IMR-90 (cell line): Measurements from ENCODE around the gene ATP5F1B. TPM values are rescaled to one million over a fixed set of nuclear protein-coding genes. Genes with fewer than 3 reads are reported as not detected.

Source experiments
- ATAC-seq: fragments of 200-7000 bp; cut with Tn5 transposase; 2 replicates; pipeline ENCODE4 v1.9.1; 2020; ENCODE audit warnings: low read depth, mild to moderate bottlenecking, moderate library complexity
- BruUV-seq: library from RNA; stranded (reverse); fragments of 400-500 nt; replicated peaks from 2 replicates; lab custom pipeline; 2021; lab: Mats Ljungman, UMichigan
- CTCF ChIA-PET: fragments of 300-600 bp; formaldehyde crosslinking; extraction: SDS; loops from one replicate; lab custom pipeline; 2021; ENCODE audit warnings: antibody characterized with exemption; lab: Yijun Ruan, JAX
- POLR2A ChIA-PET: fragments of 300-600 bp; sonication (Branson Sonifier 250); formaldehyde crosslinking; loops from one replicate; lab custom pipeline; 2022; ENCODE audit warnings: antibody characterized with exemption; ENCODE audit not compliant: unreplicated experiment; lab: Charles Lee
- DNase-seq: peaks from one replicate; pipeline ENCODE4 v3.0.0; 2013
- H2AFZ ChIP-seq: replicated peaks from 2 replicates; pipeline ENCODE3; 2013; ENCODE audit warnings: low read length, mild to moderate bottlenecking; ENCODE audit not compliant: poor library complexity
- H2AK5ac ChIP-seq: 2 replicates; pipeline ENCODE4 v1.6.1; 2013; ENCODE audit warnings: low read depth, low read length, inconsistent platforms
- H2AK9ac ChIP-seq: replicated peaks from 2 replicates; pipeline ENCODE3; 2013; ENCODE audit warnings: mild to moderate bottlenecking, low read depth, low read length, moderate library complexity; ENCODE audit not compliant: poor library complexity
- H2BK120ac ChIP-seq: 2 replicates; pipeline ENCODE4 v1.6.1; 2013; ENCODE audit warnings: low read depth, low read length, inconsistent platforms
- H2BK15ac ChIP-seq: 3 replicates; pipeline ENCODE4 v1.6.1; 2013; ENCODE audit warnings: low read depth, low read length, inconsistent platforms
- H2BK20ac ChIP-seq: 2 replicates; pipeline ENCODE4 v1.6.1; 2013; ENCODE audit warnings: low read depth, mild to moderate bottlenecking, inconsistent platforms, low read length, moderate library complexity
- H2BK5ac ChIP-seq: 2 replicates; pipeline ENCODE4 v1.6.1; 2013; ENCODE audit warnings: mild to moderate bottlenecking, low read depth, low read length, inconsistent platforms; ENCODE audit not compliant: poor library complexity, severe bottlenecking
- H3K14ac ChIP-seq: replicated peaks from 2 replicates; pipeline ENCODE4 v1.6.1; 2013; ENCODE audit warnings: low read depth, low read length, inconsistent platforms
- H3K18ac ChIP-seq: 2 replicates; pipeline ENCODE4 v1.6.1; 2013; ENCODE audit warnings: low read depth, low read length, control low read depth
- H3K23ac ChIP-seq: 2 replicates; pipeline ENCODE4 v1.6.1; 2013; ENCODE audit warnings: low read depth, low read length, inconsistent platforms
- H3K27ac ChIP-seq: 2 replicates; pipeline ENCODE4 v1.5.1; 2013; ENCODE audit warnings: mild to moderate bottlenecking, control low read depth, low read length; ENCODE audit not compliant: insufficient read depth
- H3K27me3 ChIP-seq: 2 replicates; pipeline ENCODE4 v1.6.1; 2013; ENCODE audit warnings: low read length; ENCODE audit not compliant: control insufficient read depth, insufficient read depth
- H3K36me3 ChIP-seq: 2 replicates; pipeline ENCODE4 v1.6.1; 2013; ENCODE audit warnings: low read length, mixed read lengths; ENCODE audit not compliant: control insufficient read depth, insufficient read depth
- H3K4ac ChIP-seq: 2 replicates; pipeline ENCODE4 v1.6.1; 2013; ENCODE audit warnings: low read depth, low read length, inconsistent platforms
- H3K4me1 ChIP-seq: 2 replicates; pipeline ENCODE4 v1.6.1; 2013; ENCODE audit warnings: low read length, mixed read lengths; ENCODE audit not compliant: control insufficient read depth, insufficient read depth
- H3K4me2 ChIP-seq: 2 replicates; pipeline ENCODE4 v1.6.1; 2013; ENCODE audit warnings: low read depth, mild to moderate bottlenecking, control low read depth, low read length, moderate library complexity
- H3K4me3 ChIP-seq: 2 replicates; pipeline ENCODE4 v1.5.1; 2013; ENCODE audit warnings: low read depth, mild to moderate bottlenecking, control low read depth, low read length, moderate library complexity; ENCODE audit not compliant: insufficient read depth
- H3K56ac ChIP-seq: 2 replicates; pipeline ENCODE4 v1.6.1; 2013; ENCODE audit warnings: low read length, inconsistent platforms; ENCODE audit not compliant: insufficient read depth; ENCODE audit errors: extremely low read depth
- H3K79me1 ChIP-seq, 2 experiments: 2 replicates each; pipeline ENCODE4 v1.6.1; 2013; ENCODE audit warnings: low read length in 2 of 2, inconsistent platforms in 1 of 2, low read depth in 1 of 2
- H3K9ac ChIP-seq: 2 replicates; pipeline ENCODE4 v1.6.1; 2013; ENCODE audit warnings: low read depth, low read length, control low read depth
- H3K9me1 ChIP-seq: 2 replicates; pipeline ENCODE4 v1.6.1; 2013; ENCODE audit warnings: low read length, inconsistent platforms; ENCODE audit not compliant: insufficient read depth
- H3K9me3 ChIP-seq: 2 replicates; pipeline ENCODE4 v1.6.1; 2013; ENCODE audit warnings: low read length; ENCODE audit not compliant: control insufficient read depth, insufficient read depth
- H4K20me1 ChIP-seq: 2 replicates; pipeline ENCODE4 v1.6.1; 2013; ENCODE audit warnings: low read length, inconsistent platforms; ENCODE audit not compliant: insufficient read depth
- H4K5ac ChIP-seq: 2 replicates; pipeline ENCODE4 v1.6.1; 2013; ENCODE audit warnings: mild to moderate bottlenecking, low read depth, low read length, control low read depth
- H4K8ac ChIP-seq, 2 experiments: 2 replicates each; pipeline ENCODE4 v1.6.1; 2013; ENCODE audit warnings: low read depth in 2 of 2, low read length in 2 of 2, control low read depth in 1 of 2, inconsistent platforms in 1 of 2
- H4K91ac ChIP-seq: 2 replicates; pipeline ENCODE4 v1.6.1; 2013; ENCODE audit warnings: low read depth, low read length, inconsistent platforms; ENCODE audit not compliant: insufficient read depth
- CEBPB ChIP-seq: IDR thresholded peaks from 2 replicates; pipeline ENCODE4 v1.6.1; 2012; ENCODE audit warnings: low read depth, low read length, improper control_type of control experiment
- CHD1 ChIP-seq: IDR thresholded peaks from 2 replicates; pipeline ENCODE4 v1.6.1; 2012; ENCODE audit warnings: low read depth, low read length, improper control_type of control experiment
- ELK1 ChIP-seq: fragments of 150-350 bp; IDR thresholded peaks from 2 replicates; pipeline ENCODE4 v1.6.1; 2016; ENCODE audit warnings: low read depth, mild to moderate bottlenecking, low read length, moderate library complexity, borderline replicate concordance
- FOS ChIP-seq: fragments of 150-350 bp; IDR thresholded peaks from 2 replicates; pipeline ENCODE4 v1.6.1; 2016; ENCODE audit warnings: low read depth, low read length
- MAFK ChIP-seq: IDR thresholded peaks from 2 replicates; pipeline ENCODE4 v1.6.1; 2012; ENCODE audit warnings: low read depth, low read length, improper control_type of control experiment
- MXI1 ChIP-seq: IDR thresholded peaks from 2 replicates; pipeline ENCODE4 v1.6.1; 2012; ENCODE audit warnings: low read depth, mild to moderate bottlenecking, low read length, moderate library complexity, borderline replicate concordance
- NFE2L2 ChIP-seq: fragments of 150-350 bp; IDR thresholded peaks from 2 replicates; pipeline ENCODE4 v1.6.1; 2016; ENCODE audit warnings: low read depth, mild to moderate bottlenecking, low read length
- RAD21 ChIP-seq: IDR thresholded peaks from 2 replicates; pipeline ENCODE4 v1.6.1; 2012; ENCODE audit warnings: low read length, improper control_type of control experiment
- RCOR1 ChIP-seq: IDR thresholded peaks from 2 replicates; pipeline ENCODE4 v1.6.1; 2012; ENCODE audit warnings: mild to moderate bottlenecking, low read length, improper control_type of control experiment; ENCODE audit not compliant: insufficient replicate concordance
- SMC3 ChIP-seq: fragments of 150-350 bp; IDR thresholded peaks from 2 replicates; pipeline ENCODE4 v1.6.1; 2016; ENCODE audit warnings: low read depth, mild to moderate bottlenecking, antibody characterized with exemption, low read length, moderate library complexity
- USF2 ChIP-seq: fragments of 150-350 bp; IDR thresholded peaks from 2 replicates; pipeline ENCODE4 v1.6.1; 2017; ENCODE audit warnings: mild to moderate bottlenecking, antibody characterized with exemption, low read length, low read depth
- WGBS, 2 experiments: methylation state at CpG; one replicate each; pipeline versions ENCODE4 v1.1.5 to v1.1.7; 2013; ENCODE audit warnings: missing lambda C conversion rate in 2 of 2; ENCODE audit not compliant: insufficient read length in 1 of 2; ENCODE audit errors: extremely low coverage in 2 of 2; 5-methylcytosine and 5-hydroxymethylcytosine counted together
- dilution Hi-C: fragments of 300-500 bp; cut with HindIII; formaldehyde crosslinking; loops from one replicate; pipeline ENCODE4 v1.14.3; 2018; ENCODE audit warnings: low sequenced_read_pairs; ENCODE audit not compliant: unreplicated experiment
- in situ Hi-C: fragments of 300-500 bp; cut with MboI; formaldehyde crosslinking; loops from 3 replicates; pipeline ENCODE4 v1.14.3; 2019; ENCODE audit warnings: low sequenced_read_pairs, inconsistent platforms, mixed read lengths
- intact Hi-C: fragments of 100-400 bp; cut with micrococcal nuclease; formaldehyde crosslinking; loops from 2 replicates; pipeline ENCODE4 v1.10.0; 2022
- polyA plus RNA-seq, 3 experiments: library from polyadenylated mRNA; depleted of rRNA; stranded (reverse); fragments of >200 nt; gene quantifications; 2 replicates each; pipeline ENCODE4 v1.2.3, GENCODE V29; 2012; ENCODE audit warnings: low replicate concordance in 1 of 3
- total RNA-seq: library from RNA; depleted of rRNA; stranded (reverse); fragments of >200 nt; gene quantifications from 2 replicates; pipeline ENCODE4 v1.2.3, GENCODE V29; 2012

Gene ATP5F1B
- total and polyA plus RNA-seq, 2 of the 4 experiments (the other 2 are of a cell fraction): 812 to 915 TPM

- Histone ChIP-seq H2AK9ac (no peak overlapping the region), H3K4ac (no peak overlapping the region), H3K4me2 (no peak overlapping the region), H2BK20ac (no peak overlapping the region), H3K23ac (no peak overlapping the region), H4K8ac (no peak overlapping the region), H3K27ac (no peak overlapping the region), H3K9me1 (no peaks in the 10 kb centered on the region), H3K14ac (no peak overlapping the region), H2AFZ (no peak overlapping the region), H3K36me3 (peaks cover 19% of the 10 kb centered on the region), H2BK120ac (no peak overlapping the region), H2BK15ac (no peak overlapping the region), H4K91ac (no peak overlapping the region), H3K9ac (no peak overlapping the region), H3K27me3 (no peaks in the 10 kb centered on the region), H3K4me1 (no peaks in the 10 kb centered on the region), H4K20me1 (0 out of 2 replicates have a peak, but pooled peaks cover 8% of the 10 kb centered on the region), H2BK5ac (no peak overlapping the region), H3K9me3 (no peaks in the 10 kb centered on the region), H2AK5ac (no peak overlapping the region), H3K4me3 (no peak overlapping the region), H4K5ac (no peak overlapping the region), H3K18ac (no peak overlapping the region), H3K56ac (no peak overlapping the region), H3K79me1 (peaks cover 16% of the 10 kb centered on the region in 2 experiments)
- ChIA-PET CTCF (interaction anchor here (1.2 kb wide), 1 partner anchor 26 kb away, joined by 3 read pairs; no protein-coding TSS in a partner anchor), POLR2A (no interaction called here)
- WGBS, 2 experiments: 100% methylated on average over 1 of the region's 13 CpGs; no CpG with 5 or more reads in 1 of the 2 experiments
- no peak for TF ChIP-seq NFE2L2
- TF ChIP-seq CHD1: no peak
- no peak for TF ChIP-seq FOS
- TF ChIP-seq USF2: no peak
- TF ChIP-seq CEBPB: no peak
- no peak for TF ChIP-seq ELK1
- TF ChIP-seq RAD21: no peak
- no peak for TF ChIP-seq SMC3
- TF ChIP-seq RCOR1: no peak
- no peak for TF ChIP-seq MXI1
- no peak for TF ChIP-seq MAFK
- dilution Hi-C loops: no loop called here
- in situ Hi-C loops: no loop called here
- intact Hi-C loops: no loop called here
- no peak for DNase-seq
- no peak for ATAC-seq
- BruUV-seq: no TSS peak
These were observed 16.3 kb upstream of the ATP5F1B start for GRCh38 chr12:56661979-56662638.
